ENCODE measurements around the gene EVPLL. TPM values are rescaled to one million over a fixed set of nuclear protein-coding genes. Genes with fewer than 3 reads are reported as not detected.
"Not testable (repeated sequence)": the region's sequence is repeated elsewhere in the genome, so short reads cannot be mapped to it uniquely, and the experiment has no call there.

Gene EVPLL
- total RNA-seq, 1 experiment from 2014 or later, result not detected

GRCh38 chr17:18425593-18425992, 48.0 kb downstream of the EVPLL start:
- not testable (repeated sequence) for H3K36me3 ChIP-seq (replicated peaks; ENCODE audit: control insufficient read depth, insufficient read depth, low read length); DNase-seq; H3K4me3 ChIP-seq (ENCODE audit: insufficient read depth, low read depth, low read length); H3K27me3 ChIP-seq (ENCODE audit: control insufficient read depth, insufficient read depth, low read length)

- H3K27me3 ChIP-seq (ENCODE audit: control insufficient read depth, insufficient read depth, low read length); DNase-seq; H3K36me3 ChIP-seq (replicated peaks; ENCODE audit: control insufficient read depth, insufficient read depth, low read length); H3K4me3 ChIP-seq (ENCODE audit: insufficient read depth, low read depth, low read length): not testable (repeated sequence)
Measured at GRCh38 chr17:18426639-18427038, 49.1 kb downstream of the EVPLL start.

- not testable (repeated sequence) for H3K36me3 ChIP-seq (replicated peaks; ENCODE audit: control insufficient read depth, insufficient read depth, low read length); H3K27me3 ChIP-seq (ENCODE audit: control insufficient read depth, insufficient read depth, low read length); H3K4me3 ChIP-seq (ENCODE audit: insufficient read depth, low read depth, low read length); DNase-seq
Measured at GRCh38 chr17:18432206-18432605, 54.6 kb downstream of the EVPLL start.

Other genes starting within 250 kb of the EVPLL start
- gene ALKBH5, start 193.9 kb upstream of the EVPLL start, total RNA-seq (2014; rRNA removed; shearing (Covaris generic)), result 101 and 103 TPM in 2 replicates
- 81.6 and 85.1 TPM in 2 replicates for gene LLGL1, start 152.1 kb upstream of the EVPLL start, total RNA-seq (2014; rRNA removed; shearing (Covaris generic))
- gene FLII, start 119.0 kb upstream of the EVPLL start, total RNA-seq (2014; rRNA removed; shearing (Covaris generic)), result 199 and 225 TPM in 2 replicates
- gene MIEF2, start 117.1 kb upstream of the EVPLL start, total RNA-seq (2014; rRNA removed; shearing (Covaris generic)), result 16.2 and 17.3 TPM in 2 replicates
- 36.7 and 48.0 TPM in 2 replicates for gene TOP3A, start 62.8 kb upstream of the EVPLL start, total RNA-seq (2014; rRNA removed; shearing (Covaris generic))
- gene SMCR8, start 62.5 kb upstream of the EVPLL start, total RNA-seq (2014; rRNA removed; shearing (Covaris generic)), result 13.1 and 14.4 TPM in 2 replicates
- gene SHMT1, start 14.2 kb upstream of the EVPLL start, total RNA-seq (2014; rRNA removed; shearing (Covaris generic)), result 76.3 and 85.7 TPM in 2 replicates
- not detected in 2 replicates for gene LGALS9C, start 99.0 kb downstream of the EVPLL start, total RNA-seq (2014; rRNA removed; shearing (Covaris generic))

All from H7 (cell line).